Gastroesophageal sphincter (tissue), 3 donors: ENCODE results near the gene CBX7.

Source experiments
- EP300 ChIP-seq: sonication (generic); formaldehyde crosslinking; IDR thresholded peaks from one replicate; pipeline ENCODE4 v1.6.1; 2017; ENCODE audit warnings: antibody characterized with exemption, mild to moderate bottlenecking
- POLR2A ChIP-seq, 2 donors: fragments of 450-650 bp; IDR thresholded peaks; one replicate each; pipeline ENCODE4 v1.6.1; 2017; ENCODE audit warnings: antibody characterized with exemption in 2 of 2, mild to moderate bottlenecking in 2 of 2, moderate library complexity in 1 of 2
- POLR2AphosphoS5 ChIP-seq: sonication (generic); formaldehyde crosslinking; IDR thresholded peaks from one replicate; pipeline ENCODE4 v1.6.1; 2017; ENCODE audit warnings: antibody characterized with exemption
- TF ChIP-seq, protein P1 (sequence below), 4 experiments: fragments of 200-600 bp in 2 of 4; fragments of 450-650 bp in 2 of 4; sonication (generic) in 1 of 4; IDR thresholded peaks; one replicate each; pipeline ENCODE4 v1.5.1; 2017 to 2019; ENCODE audit warnings: antibody characterized with exemption in 4 of 4, mild to moderate bottlenecking in 2 of 4, moderate library complexity in 2 of 4

DNA sequence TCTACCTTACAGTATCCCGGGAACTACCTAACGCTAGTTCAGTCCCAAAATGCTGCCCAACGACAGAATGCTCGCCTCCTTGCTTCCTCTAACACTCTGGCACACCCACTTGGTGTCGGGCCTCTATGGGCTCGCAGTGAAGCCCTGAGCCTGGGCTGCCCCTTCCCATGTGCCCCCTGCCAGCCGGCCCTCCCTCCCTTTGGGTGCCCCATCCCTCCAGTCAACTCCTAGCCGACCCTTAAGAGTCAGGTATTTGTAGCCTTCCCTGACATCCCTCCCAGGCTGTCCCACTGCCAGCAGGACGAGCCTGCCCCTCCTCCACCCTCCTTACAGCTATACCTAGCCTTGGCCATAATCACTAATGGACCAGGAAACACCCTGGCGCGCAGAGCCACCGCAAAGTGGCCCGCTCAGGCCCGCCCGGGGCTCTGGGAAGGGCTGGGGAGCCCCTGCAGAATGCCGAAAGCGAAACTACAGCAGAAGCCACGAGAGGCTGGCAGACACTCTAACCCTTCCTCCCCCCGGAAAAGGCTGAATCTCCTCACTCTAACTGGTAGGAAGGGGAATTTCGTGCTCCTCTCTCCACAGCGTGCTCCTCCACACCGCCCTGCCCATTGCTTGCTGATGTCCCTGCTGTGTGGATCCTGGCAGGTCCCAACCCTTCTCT, 8.2 kb downstream of the CBX7 start:
- TF ChIP-seq, protein P1, sequence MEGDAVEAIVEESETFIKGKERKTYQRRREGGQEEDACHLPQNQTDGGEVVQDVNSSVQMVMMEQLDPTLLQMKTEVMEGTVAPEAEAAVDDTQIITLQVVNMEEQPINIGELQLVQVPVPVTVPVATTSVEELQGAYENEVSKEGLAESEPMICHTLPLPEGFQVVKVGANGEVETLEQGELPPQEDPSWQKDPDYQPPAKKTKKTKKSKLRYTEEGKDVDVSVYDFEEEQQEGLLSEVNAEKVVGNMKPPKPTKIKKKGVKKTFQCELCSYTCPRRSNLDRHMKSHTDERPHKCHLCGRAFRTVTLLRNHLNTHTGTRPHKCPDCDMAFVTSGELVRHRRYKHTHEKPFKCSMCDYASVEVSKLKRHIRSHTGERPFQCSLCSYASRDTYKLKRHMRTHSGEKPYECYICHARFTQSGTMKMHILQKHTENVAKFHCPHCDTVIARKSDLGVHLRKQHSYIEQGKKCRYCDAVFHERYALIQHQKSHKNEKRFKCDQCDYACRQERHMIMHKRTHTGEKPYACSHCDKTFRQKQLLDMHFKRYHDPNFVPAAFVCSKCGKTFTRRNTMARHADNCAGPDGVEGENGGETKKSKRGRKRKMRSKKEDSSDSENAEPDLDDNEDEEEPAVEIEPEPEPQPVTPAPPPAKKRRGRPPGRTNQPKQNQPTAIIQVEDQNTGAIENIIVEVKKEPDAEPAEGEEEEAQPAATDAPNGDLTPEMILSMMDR (IDR thresholded peaks at IDR 0.05), result no peak
- TF ChIP-seq POLR2A (IDR thresholded peaks at IDR 0.05) (no peak), POLR2AphosphoS5 (no peak), EP300 (no peak)
